ENCODE results near the gene MRPL14. TPM values are rescaled to one million over a fixed set of nuclear protein-coding genes. Genes with fewer than 3 reads are reported as not detected.

MRPL14 gene
- total and polyA plus RNA-seq, 9 of the 15 experiments (the other 6 are each of a cell fraction or from before 2014, with no cell fraction given), result 126 to 424 (median 165) TPM

DNA sequence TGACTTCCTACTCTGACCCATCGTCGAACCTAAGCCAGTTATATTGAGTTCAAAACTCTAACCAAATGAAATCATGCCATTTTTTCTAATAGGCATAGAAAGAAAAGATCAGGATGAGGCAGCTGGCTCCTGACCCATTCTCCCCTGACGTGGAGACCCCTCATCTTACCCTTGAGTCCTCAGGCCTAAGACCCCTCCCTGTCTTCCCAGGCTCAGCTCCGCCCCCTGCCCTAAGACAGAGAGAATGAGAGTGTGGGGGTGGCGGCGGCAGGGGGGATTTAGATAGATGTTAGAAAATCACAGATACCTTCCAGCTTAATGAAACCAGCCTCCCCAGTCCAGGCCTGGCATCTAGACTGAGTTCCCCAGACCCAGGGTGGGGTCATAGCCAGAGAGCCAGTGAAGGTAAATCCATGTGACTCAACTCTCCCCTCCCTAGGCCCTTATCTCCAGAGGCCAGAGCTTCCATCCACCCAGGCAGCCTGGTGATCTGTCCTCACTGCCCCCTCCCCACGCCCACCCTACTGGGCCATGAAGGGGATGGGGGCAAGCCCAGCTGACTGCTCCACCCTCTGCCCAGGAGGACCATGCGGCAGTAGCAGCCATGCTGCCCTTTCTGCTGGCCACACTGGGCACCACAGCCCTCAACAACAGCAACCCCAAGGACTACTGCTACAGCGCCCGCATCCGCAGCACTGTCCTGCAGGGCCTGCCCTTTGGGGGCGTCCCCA lies 6.9 kb upstream of the MRPL14 start (continued):
- TF ChIP-seq RCOR1 (IDR thresholded peaks at IDR 0.05; ENCODE audit: borderline replicate concordance in 1 of 2, low read depth in 2 of 2, low read length in 2 of 2) (peak in 1 of 2 experiments; percentile 86; a peak in 2 of 4 replicates), EP300 (IDR thresholded peaks at IDR 0.05; ENCODE audit: low read length) (peak; percentile 87), PHF20 (IDR thresholded peaks at IDR 0.05; ENCODE audit: partially characterized antibody) (no peak), NFYB (IDR thresholded peaks at IDR 0.05; ENCODE audit: extremely low read depth, insufficient read length) (no peak), CREM (IDR thresholded peaks at IDR 0.05; ENCODE audit: low read depth) (peak; percentile 50; the same call in 1 of the 2 replicates), MTA2 (IDR thresholded peaks at IDR 0.05; ENCODE audit: low read depth) (peak; percentile 85), POLR2A (conservative IDR thresholded peaks at IDR 0.05) (0 out of 2 replicates have a peak, but pooled peaks have one; percentile 46), SMARCE1 (IDR thresholded peaks at IDR 0.05) (peak; percentile 95)
- TF ChIP-seq, protein P1, sequence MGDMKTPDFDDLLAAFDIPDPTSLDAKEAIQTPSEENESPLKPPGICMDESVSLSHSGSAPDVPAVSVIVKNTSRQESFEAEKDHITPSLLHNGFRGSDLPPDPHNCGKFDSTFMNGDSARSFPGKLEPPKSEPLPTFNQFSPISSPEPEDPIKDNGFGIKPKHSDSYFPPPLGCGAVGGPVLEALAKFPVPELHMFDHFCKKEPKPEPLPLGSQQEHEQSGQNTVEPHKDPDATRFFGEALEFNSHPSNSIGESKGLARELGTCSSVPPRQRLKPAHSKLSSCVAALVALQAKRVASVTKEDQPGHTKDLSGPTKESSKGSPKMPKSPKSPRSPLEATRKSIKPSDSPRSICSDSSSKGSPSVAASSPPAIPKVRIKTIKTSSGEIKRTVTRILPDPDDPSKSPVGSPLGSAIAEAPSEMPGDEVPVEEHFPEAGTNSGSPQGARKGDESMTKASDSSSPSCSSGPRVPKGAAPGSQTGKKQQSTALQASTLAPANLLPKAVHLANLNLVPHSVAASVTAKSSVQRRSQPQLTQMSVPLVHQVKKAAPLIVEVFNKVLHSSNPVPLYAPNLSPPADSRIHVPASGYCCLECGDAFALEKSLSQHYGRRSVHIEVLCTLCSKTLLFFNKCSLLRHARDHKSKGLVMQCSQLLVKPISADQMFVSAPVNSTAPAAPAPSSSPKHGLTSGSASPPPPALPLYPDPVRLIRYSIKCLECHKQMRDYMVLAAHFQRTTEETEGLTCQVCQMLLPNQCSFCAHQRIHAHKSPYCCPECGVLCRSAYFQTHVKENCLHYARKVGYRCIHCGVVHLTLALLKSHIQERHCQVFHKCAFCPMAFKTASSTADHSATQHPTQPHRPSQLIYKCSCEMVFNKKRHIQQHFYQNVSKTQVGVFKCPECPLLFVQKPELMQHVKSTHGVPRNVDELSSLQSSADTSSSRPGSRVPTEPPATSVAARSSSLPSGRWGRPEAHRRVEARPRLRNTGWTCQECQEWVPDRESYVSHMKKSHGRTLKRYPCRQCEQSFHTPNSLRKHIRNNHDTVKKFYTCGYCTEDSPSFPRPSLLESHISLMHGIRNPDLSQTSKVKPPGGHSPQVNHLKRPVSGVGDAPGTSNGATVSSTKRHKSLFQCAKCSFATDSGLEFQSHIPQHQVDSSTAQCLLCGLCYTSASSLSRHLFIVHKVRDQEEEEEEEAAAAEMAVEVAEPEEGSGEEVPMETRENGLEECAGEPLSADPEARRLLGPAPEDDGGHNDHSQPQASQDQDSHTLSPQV (IDR thresholded peaks at IDR 0.05), result peak; percentile 90
- TF ChIP-seq, protein P2, sequence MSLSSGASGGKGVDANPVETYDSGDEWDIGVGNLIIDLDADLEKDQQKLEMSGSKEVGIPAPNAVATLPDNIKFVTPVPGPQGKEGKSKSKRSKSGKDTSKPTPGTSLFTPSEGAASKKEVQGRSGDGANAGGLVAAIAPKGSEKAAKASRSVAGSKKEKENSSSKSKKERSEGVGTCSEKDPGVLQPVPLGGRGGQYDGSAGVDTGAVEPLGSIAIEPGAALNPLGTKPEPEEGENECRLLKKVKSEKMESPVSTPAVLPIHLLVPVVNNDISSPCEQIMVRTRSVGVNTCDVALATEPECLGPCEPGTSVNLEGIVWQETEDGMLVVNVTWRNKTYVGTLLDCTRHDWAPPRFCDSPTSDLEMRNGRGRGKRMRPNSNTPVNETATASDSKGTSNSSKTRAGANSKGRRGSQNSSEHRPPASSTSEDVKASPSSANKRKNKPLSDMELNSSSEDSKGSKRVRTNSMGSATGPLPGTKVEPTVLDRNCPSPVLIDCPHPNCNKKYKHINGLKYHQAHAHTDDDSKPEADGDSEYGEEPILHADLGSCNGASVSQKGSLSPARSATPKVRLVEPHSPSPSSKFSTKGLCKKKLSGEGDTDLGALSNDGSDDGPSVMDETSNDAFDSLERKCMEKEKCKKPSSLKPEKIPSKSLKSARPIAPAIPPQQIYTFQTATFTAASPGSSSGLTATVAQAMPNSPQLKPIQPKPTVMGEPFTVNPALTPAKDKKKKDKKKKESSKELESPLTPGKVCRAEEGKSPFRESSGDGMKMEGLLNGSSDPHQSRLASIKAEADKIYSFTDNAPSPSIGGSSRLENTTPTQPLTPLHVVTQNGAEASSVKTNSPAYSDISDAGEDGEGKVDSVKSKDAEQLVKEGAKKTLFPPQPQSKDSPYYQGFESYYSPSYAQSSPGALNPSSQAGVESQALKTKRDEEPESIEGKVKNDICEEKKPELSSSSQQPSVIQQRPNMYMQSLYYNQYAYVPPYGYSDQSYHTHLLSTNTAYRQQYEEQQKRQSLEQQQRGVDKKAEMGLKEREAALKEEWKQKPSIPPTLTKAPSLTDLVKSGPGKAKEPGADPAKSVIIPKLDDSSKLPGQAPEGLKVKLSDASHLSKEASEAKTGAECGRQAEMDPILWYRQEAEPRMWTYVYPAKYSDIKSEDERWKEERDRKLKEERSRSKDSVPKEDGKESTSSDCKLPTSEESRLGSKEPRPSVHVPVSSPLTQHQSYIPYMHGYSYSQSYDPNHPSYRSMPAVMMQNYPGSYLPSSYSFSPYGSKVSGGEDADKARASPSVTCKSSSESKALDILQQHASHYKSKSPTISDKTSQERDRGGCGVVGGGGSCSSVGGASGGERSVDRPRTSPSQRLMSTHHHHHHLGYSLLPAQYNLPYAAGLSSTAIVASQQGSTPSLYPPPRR (CRISPR knock-in tag; IDR thresholded peaks at IDR 0.05; ENCODE audit: borderline replicate concordance), result no peak
- TF ChIP-seq, protein P3, sequence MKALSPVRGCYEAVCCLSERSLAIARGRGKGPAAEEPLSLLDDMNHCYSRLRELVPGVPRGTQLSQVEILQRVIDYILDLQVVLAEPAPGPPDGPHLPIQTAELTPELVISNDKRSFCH (CRISPR knock-in tag; IDR thresholded peaks at IDR 0.05), result no peak
- TF ChIP-seq, protein P3 (tag; IDR thresholded peaks at IDR 0.05), result 0 out of 2 replicates have a peak, but pooled peaks have one; percentile 51
- TF ChIP-seq, protein P4, sequence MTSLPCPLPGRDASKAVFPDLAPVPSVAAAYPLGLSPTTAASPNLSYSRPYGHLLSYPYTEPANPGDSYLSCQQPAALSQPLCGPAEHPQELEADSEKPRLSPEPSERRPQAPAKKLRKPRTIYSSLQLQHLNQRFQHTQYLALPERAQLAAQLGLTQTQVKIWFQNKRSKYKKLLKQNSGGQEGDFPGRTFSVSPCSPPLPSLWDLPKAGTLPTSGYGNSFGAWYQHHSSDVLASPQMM (CRISPR knock-in tag; IDR thresholded peaks at IDR 0.05), result no peak
- TF ChIP-seq, protein P5, sequence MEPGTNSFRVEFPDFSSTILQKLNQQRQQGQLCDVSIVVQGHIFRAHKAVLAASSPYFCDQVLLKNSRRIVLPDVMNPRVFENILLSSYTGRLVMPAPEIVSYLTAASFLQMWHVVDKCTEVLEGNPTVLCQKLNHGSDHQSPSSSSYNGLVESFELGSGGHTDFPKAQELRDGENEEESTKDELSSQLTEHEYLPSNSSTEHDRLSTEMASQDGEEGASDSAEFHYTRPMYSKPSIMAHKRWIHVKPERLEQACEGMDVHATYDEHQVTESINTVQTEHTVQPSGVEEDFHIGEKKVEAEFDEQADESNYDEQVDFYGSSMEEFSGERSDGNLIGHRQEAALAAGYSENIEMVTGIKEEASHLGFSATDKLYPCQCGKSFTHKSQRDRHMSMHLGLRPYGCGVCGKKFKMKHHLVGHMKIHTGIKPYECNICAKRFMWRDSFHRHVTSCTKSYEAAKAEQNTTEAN (CRISPR knock-in tag; IDR thresholded peaks at IDR 0.05), result no peak

All from K562 (cell line).